Measurements from ENCODE around the gene USP2.

The USP2 gene

GRCh38 chr11:119366690-119367620 is 14.5 kb downstream of the USP2 start:
- Histone ChIP-seq H4K91ac (ENCODE audit: low read depth, low read length) (no peak overlapping the region), H3K79me2 (ENCODE audit: control insufficient read depth, insufficient read depth, low read length, poor library complexity) (peaks cover 2% of the 10 kb centered on the region), H3K27ac (ENCODE audit: low read depth, low read length) (no peak overlapping the region), H3K79me1 (ENCODE audit: low read length) (peaks cover 3% of the 10 kb centered on the region), H2BK5ac (ENCODE audit: low read depth, low read length, poor library complexity) (no peak overlapping the region), H2AK5ac (ENCODE audit: low read length) (no peak overlapping the region), H4K12ac (ENCODE audit: low read depth, low read length) (no peak overlapping the region), H3K9me3 (ENCODE audit: insufficient read depth, low read depth, low read length) (peaks cover 5% of the 10 kb centered on the region), H3K4me1 (ENCODE audit: control insufficient read depth in 1 of 2, insufficient read depth in 2 of 2, low read length in 2 of 2) (peaks cover 20 to 22% of the 10 kb centered on the region in 2 experiments), H3K36me3 (ENCODE audit: control insufficient read depth in 1 of 2, insufficient read depth in 2 of 2, low read length in 2 of 2) (no peaks in the 10 kb centered on the region), H2BK120ac (ENCODE audit: insufficient read depth, low read length, poor library complexity) (no peak overlapping the region), H2AFZ (ENCODE audit: insufficient read depth, low read length, poor library complexity) (no peak overlapping the region), H4K8ac (ENCODE audit: low read depth, low read length) (no peak overlapping the region), H2BK12ac (ENCODE audit: low read length) (no peak overlapping the region), H3K23ac (ENCODE audit: low read length) (no peak overlapping the region), H3K4ac (ENCODE audit: low read depth, low read length) (no peak overlapping the region), H3K9ac (ENCODE audit: low read length) (no peak overlapping the region), H3K18ac (ENCODE audit: low read length) (peak overlapping the region; percentile 12), H3K4me2 (ENCODE audit: low read length) (no peak overlapping the region), H3K14ac (ENCODE audit: low read length) (no peak overlapping the region), H3K4me3 (ENCODE audit: low read depth, low read length) (no peak overlapping the region), H3K27me3 (ENCODE audit: insufficient read depth, low read length) (no peaks in the 10 kb centered on the region)
- DNase-seq = no peak
- WGBS (ENCODE audit: extremely low coverage, insufficient coverage, insufficient read length) = no CpG with 5 or more reads among the region's 11 CpGs

- Histone ChIP-seq H2AK5ac (ENCODE audit: low read length) (no peak overlapping the region), H3K27ac (ENCODE audit: low read depth, low read length) (no peak overlapping the region), H3K18ac (ENCODE audit: low read length) (no peak overlapping the region), H3K23ac (ENCODE audit: low read length) (no peak overlapping the region), H2AFZ (ENCODE audit: insufficient read depth, low read length, poor library complexity) (no peak overlapping the region), H3K4me2 (ENCODE audit: low read length) (no peak overlapping the region), H2BK5ac (ENCODE audit: low read depth, low read length, poor library complexity) (no peak overlapping the region), H3K36me3 (ENCODE audit: control insufficient read depth in 1 of 2, insufficient read depth in 2 of 2, low read length in 2 of 2) (no peaks in the 10 kb centered on the region), H3K9ac (ENCODE audit: low read length) (no peak overlapping the region), H3K4ac (ENCODE audit: low read depth, low read length) (no peak overlapping the region), H4K8ac (ENCODE audit: low read depth, low read length) (no peak overlapping the region), H2BK120ac (ENCODE audit: insufficient read depth, low read length, poor library complexity) (no peak overlapping the region), H3K4me1 (ENCODE audit: control insufficient read depth in 1 of 2, insufficient read depth in 2 of 2, low read length in 2 of 2) (peaks cover 28 to 31% of the 10 kb centered on the region in 2 experiments), H3K27me3 (ENCODE audit: insufficient read depth, low read length) (no peaks in the 10 kb centered on the region), H2BK12ac (ENCODE audit: low read length) (no peak overlapping the region), H3K4me3 (ENCODE audit: low read depth, low read length) (no peak overlapping the region), H4K91ac (ENCODE audit: low read depth, low read length) (no peak overlapping the region), H3K9me3 (ENCODE audit: insufficient read depth, low read depth, low read length) (peaks cover 5% of the 10 kb centered on the region), H4K12ac (ENCODE audit: low read depth, low read length) (no peak overlapping the region), H3K79me1 (ENCODE audit: low read length) (peaks cover 10% of the 10 kb centered on the region), H3K14ac (ENCODE audit: low read length) (no peak overlapping the region), H3K79me2 (ENCODE audit: control insufficient read depth, insufficient read depth, low read length, poor library complexity) (peaks cover 2% of the 10 kb centered on the region)
- WGBS (ENCODE audit: extremely low coverage, insufficient coverage, insufficient read length) = no CpG with 5 or more reads among the region's 6 CpGs
- DNase-seq = no peak
Measured at GRCh38 chr11:119365071-119365591, 16.4 kb downstream of the USP2 start.

- no CpG with 5 or more reads among the region's 88 CpGs for WGBS (ENCODE audit: extremely low coverage, insufficient coverage, insufficient read length)
- H3K27me3 ChIP-seq (ENCODE audit: insufficient read depth, low read length) = no peaks in the 10 kb centered on the region
- H4K8ac ChIP-seq (ENCODE audit: low read depth, low read length) = peak overlapping the region; percentile 39
- peak; percentile 19 to 71 for DNase-seq
- H4K91ac ChIP-seq (ENCODE audit: low read depth, low read length) = peak overlapping the region; percentile 64
- H3K4me1 ChIP-seq (ENCODE audit: control insufficient read depth in 1 of 2, insufficient read depth in 2 of 2, low read length in 2 of 2) = peaks cover 33 to 36% of the 10 kb centered on the region in 2 experiments
- no peak overlapping the region for H3K23ac ChIP-seq (ENCODE audit: low read length)
- H3K79me2 ChIP-seq (ENCODE audit: control insufficient read depth, insufficient read depth, low read length, poor library complexity) = peaks cover 2% of the 10 kb centered on the region
- H3K9ac ChIP-seq (ENCODE audit: low read length) = no peak overlapping the region
- H3K4me2 ChIP-seq (ENCODE audit: low read length) = peak overlapping the region; percentile 73
- peaks cover 1 to 4% of the 10 kb centered on the region in 2 experiments for H3K36me3 ChIP-seq (ENCODE audit: control insufficient read depth in 1 of 2, insufficient read depth in 2 of 2, low read length in 2 of 2)
- peaks cover 5% of the 10 kb centered on the region for H3K9me3 ChIP-seq (ENCODE audit: insufficient read depth, low read depth, low read length)
- no peak overlapping the region for H3K4ac ChIP-seq (ENCODE audit: low read depth, low read length)
- peak overlapping the region; percentile 69 for H3K14ac ChIP-seq (ENCODE audit: low read length)
- peak overlapping the region; percentile 67 for H3K4me3 ChIP-seq (ENCODE audit: low read depth, low read length)
- H2AFZ ChIP-seq (ENCODE audit: insufficient read depth, low read length, poor library complexity) = peak overlapping the region; percentile 47
- no peak overlapping the region for H3K27ac ChIP-seq (ENCODE audit: low read depth, low read length)
- peak overlapping the region; percentile 73 for H3K18ac ChIP-seq (ENCODE audit: low read length)
- peak overlapping the region; percentile 51 for H2BK12ac ChIP-seq (ENCODE audit: low read length)
- H2BK5ac ChIP-seq (ENCODE audit: low read depth, low read length, poor library complexity) = no peak overlapping the region
- H4K12ac ChIP-seq (ENCODE audit: low read depth, low read length) = no peak overlapping the region
- H2BK120ac ChIP-seq (ENCODE audit: insufficient read depth, low read length, poor library complexity) = peak overlapping the region; percentile 61
- peaks cover 10% of the 10 kb centered on the region for H3K79me1 ChIP-seq (ENCODE audit: low read length)
- H2AK5ac ChIP-seq (ENCODE audit: low read length) = peak overlapping the region; percentile 4
Measured at GRCh38 chr11:119363851-119364590, 17.5 kb downstream of the USP2 start.

GRCh38 chr11:119363081-119363850 is 18.2 kb downstream of the USP2 start:
- Histone ChIP-seq H4K91ac (ENCODE audit: low read depth, low read length) (peak overlapping the region; percentile 64), H3K9ac (ENCODE audit: low read length) (no peak overlapping the region), H3K23ac (ENCODE audit: low read length) (no peak overlapping the region), H3K4me1 (ENCODE audit: control insufficient read depth in 1 of 2, insufficient read depth in 2 of 2, low read length in 2 of 2) (peaks cover 33 to 36% of the 10 kb centered on the region in 2 experiments), H3K9me3 (ENCODE audit: insufficient read depth, low read depth, low read length) (peaks cover 5% of the 10 kb centered on the region), H3K79me2 (ENCODE audit: control insufficient read depth, insufficient read depth, low read length, poor library complexity) (peaks cover 2% of the 10 kb centered on the region), H4K8ac (ENCODE audit: low read depth, low read length) (peak overlapping the region; percentile 39), H2AK5ac (ENCODE audit: low read length) (peak overlapping the region; percentile 4), H2BK5ac (ENCODE audit: low read depth, low read length, poor library complexity) (no peak overlapping the region), H3K4me3 (ENCODE audit: low read depth, low read length) (peak overlapping the region; percentile 67), H2BK120ac (ENCODE audit: insufficient read depth, low read length, poor library complexity) (peak overlapping the region; percentile 48), H3K27me3 (ENCODE audit: insufficient read depth, low read length) (no peaks in the 10 kb centered on the region), H3K18ac (ENCODE audit: low read length) (peak overlapping the region; percentile 68), H3K27ac (ENCODE audit: low read depth, low read length) (no peak overlapping the region), H3K4me2 (ENCODE audit: low read length) (peak overlapping the region; percentile 73), H2AFZ (ENCODE audit: insufficient read depth, low read length, poor library complexity) (peak overlapping the region; percentile 24), H3K79me1 (ENCODE audit: low read length) (peaks cover 10% of the 10 kb centered on the region), H4K12ac (ENCODE audit: low read depth, low read length) (no peak overlapping the region), H3K4ac (ENCODE audit: low read depth, low read length) (no peak overlapping the region), H3K14ac (ENCODE audit: low read length) (peak overlapping the region; percentile 52), H2BK12ac (ENCODE audit: low read length) (peak overlapping the region; percentile 51), H3K36me3 (ENCODE audit: control insufficient read depth in 1 of 2, insufficient read depth in 2 of 2, low read length in 2 of 2) (peaks cover 5 to 6% of the 10 kb centered on the region in 2 experiments)
- no CpG with 5 or more reads among the region's 44 CpGs for WGBS (ENCODE audit: extremely low coverage, insufficient coverage, insufficient read length)
- DNase-seq = no peak
